A673 (cell line): ENCODE results near the gene MEA1. TPM values are rescaled to one million over a fixed set of nuclear protein-coding genes. Genes with fewer than 3 reads are reported as not detected.

Experiments
- BruUV-seq: library from RNA; stranded (reverse); fragments of 400-500 nt; replicated peaks from 2 replicates; lab custom pipeline; 2021; lab: Mats Ljungman, UMichigan
- CTCF ChIA-PET: fragments of 300-600 bp; sonication (Branson Sonifier 250); formaldehyde crosslinking; loops from one replicate; lab custom pipeline; 2022; ENCODE audit warnings: antibody characterized with exemption; lab: Charles Lee
- POLR2A ChIA-PET: fragments of 300-600 bp; sonication (Branson Sonifier 250); formaldehyde crosslinking; loops from one replicate; lab custom pipeline; 2022; ENCODE audit warnings: antibody characterized with exemption; ENCODE audit not compliant: low non-redundant PET; lab: Charles Lee
- DNase-seq: peaks from one replicate; pipeline ENCODE4 v3.0.0-alpha.2; 2015; ENCODE audit warnings: low spot score
- H3K27ac ChIP-seq: fragments of 200-600 bp; sonication (generic); 2 replicates; pipeline ENCODE4 v1.5.1; 2016; ENCODE audit warnings: mixed run types, low read depth, mild to moderate bottlenecking, mixed read lengths, antibody characterized with exemption, low read length; ENCODE audit not compliant: poor library complexity, severe bottlenecking
- H3K27me3 ChIP-seq: fragments of 200-600 bp; sonication (generic); replicated peaks from 2 replicates; pipeline ENCODE4 v1.6.1; 2017; ENCODE audit warnings: mixed run types, low read depth, mild to moderate bottlenecking, mixed read lengths, antibody characterized with exemption, low read length; ENCODE audit not compliant: insufficient read depth, poor library complexity
- H3K36me3 ChIP-seq: fragments of 200-600 bp; sonication (generic); 2 replicates; pipeline ENCODE4 v1.6.1; 2016; ENCODE audit warnings: mixed run types, mild to moderate bottlenecking, mixed read lengths, antibody characterized with exemption, low read length; ENCODE audit not compliant: insufficient read depth, poor library complexity, severe bottlenecking
- H3K4me1 ChIP-seq: fragments of 200-600 bp; sonication (generic); 2 replicates; pipeline ENCODE4 v1.6.1; 2017; ENCODE audit warnings: mixed run types, mild to moderate bottlenecking, mixed read lengths, antibody characterized with exemption, low read length; ENCODE audit not compliant: insufficient read depth, poor library complexity, severe bottlenecking
- H3K4me3 ChIP-seq: fragments of 200-600 bp; sonication (generic); 2 replicates; pipeline ENCODE4 v1.5.1; 2016; ENCODE audit warnings: low read depth, mixed run types, mild to moderate bottlenecking, mixed read lengths, low read length; ENCODE audit not compliant: poor library complexity, severe bottlenecking
- H3K9me3 ChIP-seq: fragments of 200-600 bp; sonication (generic); 2 replicates; pipeline ENCODE4 v1.6.1; 2016; ENCODE audit warnings: mixed run types, low read depth, mild to moderate bottlenecking, mixed read lengths, antibody characterized with exemption, low read length; ENCODE audit not compliant: poor library complexity, severe bottlenecking
- CTCF ChIP-seq: fragments of 300-800, 200-600 bp; sonication (generic); conservative IDR thresholded peaks from 2 replicates; pipeline ENCODE4 v1.5.1; 2017; ENCODE audit warnings: low read depth, mild to moderate bottlenecking, antibody characterized with exemption, low read length, moderate library complexity, mixed read lengths
- EZH2 ChIP-seq: fragments of 200-600 bp; sonication (generic); IDR thresholded peaks from 2 replicates; pipeline ENCODE4 v1.6.1; 2017; ENCODE audit warnings: borderline replicate concordance, low read depth, mild to moderate bottlenecking, mixed read lengths, antibody characterized with exemption, low read length; ENCODE audit not compliant: poor library complexity, severe bottlenecking
- intact Hi-C: fragments of 100-400 bp; cut with micrococcal nuclease; formaldehyde crosslinking; loops from one replicate; pipeline ENCODE4 v1.10.0; 2022; ENCODE audit not compliant: unreplicated experiment
- total RNA-seq: library from RNA; stranded (reverse); gene quantifications from 2 replicates; pipeline ENCODE4 v1.2.3, GENCODE V29; 2021

MEA1 gene
- total RNA-seq, 1 experiment from 2014 or later, result 125 TPM

GRCh38 chr6:43037706-43038105 lies 24.0 kb upstream of the MEA1 start:
- no peak for DNase-seq
- BruUV-seq, result no TSS peak
- POLR2A ChIA-PET, result no interaction called here
- intact Hi-C loops, result no loop called here
- Histone ChIP-seq H3K27me3 (no peaks in the 10 kb centered on the region), H3K4me1 (no peaks in the 10 kb centered on the region), H3K9me3 (no peaks in the 10 kb centered on the region), H3K36me3 (peaks cover 47% of the 10 kb centered on the region), H3K27ac (no peak overlapping the region), H3K4me3 (no peak overlapping the region)
- CTCF ChIA-PET, result no interaction called here
- no peak for TF ChIP-seq EZH2
- TF ChIP-seq CTCF, result no peak

GRCh38 chr6:43037197-43037596 lies 23.5 kb upstream of the MEA1 start:
- TF ChIP-seq CTCF, result no peak
- TF ChIP-seq EZH2, result no peak
- Histone ChIP-seq H3K4me3 (no peak overlapping the region), H3K36me3 (peaks cover 52% of the 10 kb centered on the region), H3K4me1 (no peaks in the 10 kb centered on the region), H3K9me3 (no peaks in the 10 kb centered on the region), H3K27ac (no peak overlapping the region), H3K27me3 (no peaks in the 10 kb centered on the region)
- no TSS peak for BruUV-seq
- no peak for DNase-seq
- ChIA-PET CTCF (no interaction called here), POLR2A (interaction anchor here (0.7 kb wide), 1 partner anchor 812 kb away, joined by 6 read pairs; no protein-coding TSS in a partner anchor)
- intact Hi-C loops, result no loop called here

- no peak overlapping the region for H3K27ac ChIP-seq
- TF ChIP-seq CTCF, result no peak
- no peaks in the 10 kb centered on the region for H3K9me3 ChIP-seq
- no peaks in the 10 kb centered on the region for H3K4me1 ChIP-seq
- DNase-seq, result no peak
- H3K36me3 ChIP-seq, result peaks cover 53% of the 10 kb centered on the region
- no peak overlapping the region for H3K4me3 ChIP-seq
- no TSS peak for BruUV-seq
- intact Hi-C loops, result no loop called here
- no peaks in the 10 kb centered on the region for H3K27me3 ChIP-seq
- POLR2A ChIA-PET, result interaction anchor here (0.7 kb wide), 1 partner anchor 812 kb away, joined by 6 read pairs; no protein-coding TSS in a partner anchor
- CTCF ChIA-PET, result no interaction called here
These were observed 23.0 kb upstream of the MEA1 start for GRCh38 chr6:43036712-43037111.
